HepG2 (cell line): ENCODE results near the gene SPIN1. TPM values are rescaled to one million over a fixed set of nuclear protein-coding genes. Genes with fewer than 3 reads are reported as not detected.
"Not testable (repeated sequence)": the region's sequence is repeated elsewhere in the genome, so short reads cannot be mapped to it uniquely, and the experiment has no call there.

Source experiments
- ATAC-seq: fragments of 200-7000 bp; cut with Tn5 transposase; 3 replicates; pipeline ENCODE4 v1.9.1; 2020; ENCODE audit warnings: mild to moderate bottlenecking, moderate library complexity
- BruUV-seq: library from RNA; stranded (reverse); fragments of 400-500 nt; replicated peaks from 2 replicates; lab custom pipeline; 2021; lab: Mats Ljungman, UMichigan
- CTCF ChIA-PET: fragments of 300-600 bp; formaldehyde crosslinking; extraction: SDS; loops from one replicate; lab custom pipeline; 2021; ENCODE audit warnings: low total read pairs, inconsistent platforms, low intra/inter-chr PET ratio; lab: Yijun Ruan, JAX
- POLR2A ChIA-PET: fragments of 350-600 bp; sonication (Branson Sonifier 250); formaldehyde crosslinking; loops from one replicate; lab custom pipeline; 2020; ENCODE audit warnings: antibody characterized with exemption, inconsistent platforms; lab: Yijun Ruan, JAX
- DNase-seq: peaks from one replicate; pipeline ENCODE4 v3.0.0-alpha.2; 2015; ENCODE audit warnings: low spot score
- FAIRE-seq: peaks from 3 replicates; lab custom pipeline; 2011; peaks lifted over from hg19 to GRCh38; lab: Jason Lieb, UNC
- H2AFZ ChIP-seq: one replicate; pipeline ENCODE4 v1.6.1; 2011; ENCODE audit warnings: low read length, inconsistent platforms
- H3K27ac ChIP-seq: fragments of 300-600 bp; 3 replicates; pipeline ENCODE4 v1.8.0; 2011; ENCODE audit warnings: mixed run types, mild to moderate bottlenecking, mixed read lengths, low read length, inconsistent platforms; ENCODE audit not compliant: insufficient read depth; ENCODE audit errors: extremely low read length
- H3K27me3 ChIP-seq, 2 experiments: fragments of 200-600 bp in 1 of 2; 2 replicates in 1 of 2; 3 replicates in 1 of 2; pipeline versions ENCODE4 v1.6.0 to v1.8.0; 2011; ENCODE audit warnings: low read length in 2 of 2, mild to moderate bottlenecking in 2 of 2, moderate library complexity in 2 of 2, inconsistent platforms in 1 of 2; ENCODE audit not compliant: insufficient read depth in 2 of 2, control insufficient read depth in 1 of 2
- H3K36me3 ChIP-seq, 2 experiments: fragments of 200-600 bp in 1 of 2; replicated peaks in 1 of 2; 2 replicates in 1 of 2; 3 replicates in 1 of 2; pipeline versions ENCODE4 v1.5.1 to v1.8.0; 2011; ENCODE audit warnings: low read length in 2 of 2, inconsistent platforms in 1 of 2; ENCODE audit not compliant: insufficient read depth in 2 of 2, control insufficient read depth in 1 of 2
- H3K4me1 ChIP-seq: 2 replicates; pipeline ENCODE4 v1.5.1; 2012; ENCODE audit warnings: low read length, inconsistent platforms; ENCODE audit not compliant: insufficient read depth
- H3K4me2 ChIP-seq: 2 replicates; pipeline ENCODE4 v1.6.0; 2011; ENCODE audit warnings: low read depth, low read length, inconsistent platforms
- H3K4me3 ChIP-seq, 3 experiments: fragments of 200-600 bp in 1 of 3; sonication (generic), shearing (Covaris generic) in 1 of 3; replicated peaks in 1 of 3; 2 replicates each; pipeline ENCODE4 v1.5.1; 2011 to 2016; ENCODE audit warnings: low read length in 3 of 3, inconsistent platforms in 2 of 3, low read depth in 2 of 3, mild to moderate bottlenecking in 2 of 3, control low read depth in 1 of 3, mixed read lengths in 1 of 3; ENCODE audit not compliant: insufficient read depth in 1 of 3
- H3K79me2 ChIP-seq: one replicate; pipeline ENCODE4 v1.6.1; 2011; ENCODE audit warnings: low read length, inconsistent platforms; ENCODE audit not compliant: insufficient read depth
- H3K9ac ChIP-seq: 2 replicates; pipeline ENCODE4 v1.6.0; 2011; ENCODE audit warnings: mild to moderate bottlenecking, low read depth, low read length, inconsistent platforms; ENCODE audit not compliant: insufficient read depth
- H3K9me3 ChIP-seq: 2 replicates; pipeline ENCODE4 v1.5.1; 2012; ENCODE audit warnings: mild to moderate bottlenecking, low read length
- H4K20me1 ChIP-seq: 2 replicates; pipeline ENCODE4 v1.6.0; 2011; ENCODE audit warnings: inconsistent platforms, mild to moderate bottlenecking, low read length, moderate library complexity; ENCODE audit not compliant: insufficient read depth
- ATF7-NPFF ChIP-seq: sonication (generic); formaldehyde crosslinking; IDR thresholded peaks from 2 replicates; pipeline ENCODE4 v1.8.1; 2023; ENCODE audit warnings: mild to moderate bottlenecking, low read depth, missing genetic modification reagents, moderate library complexity
- HNRNPK ChIP-seq: fragments of 200-400 bp; formaldehyde crosslinking; IDR thresholded peaks from 2 replicates; pipeline ENCODE4 v1.6.1; 2018; ENCODE audit warnings: low read length, low read depth, moderate library complexity, mild to moderate bottlenecking; ENCODE audit not compliant: poor library complexity, severe bottlenecking
- PHF20 ChIP-seq: sonication (generic); formaldehyde crosslinking; IDR thresholded peaks from 2 replicates; pipeline ENCODE4 v1.5.0; 2020; ENCODE audit warnings: mild to moderate bottlenecking, missing genetic modification reagents
- RBM22 ChIP-seq: fragments of 200-400 bp; formaldehyde crosslinking; optimal IDR thresholded peaks from 2 replicates; pipeline ENCODE3; 2017; ENCODE audit warnings: mild to moderate bottlenecking, low read length, moderate library complexity
- SNAI1 ChIP-seq: sonication (generic); formaldehyde crosslinking; IDR thresholded peaks from 2 replicates; pipeline ENCODE4 v1.5.0; 2020; ENCODE audit warnings: mild to moderate bottlenecking, missing genetic modification reagents, borderline replicate concordance
- THYN1 ChIP-seq: sonication (generic); formaldehyde crosslinking; IDR thresholded peaks from 2 replicates; pipeline ENCODE4 v1.8.1; 2023; ENCODE audit warnings: low read depth, mild to moderate bottlenecking, moderate library complexity, missing genetic modification reagents, borderline replicate concordance
- ZNF251 ChIP-seq: sonication (generic); formaldehyde crosslinking; IDR thresholded peaks from 2 replicates; pipeline ENCODE4 v1.9.0; 2021; ENCODE audit warnings: mild to moderate bottlenecking, missing genetic modification reagents
- ZNF263 ChIP-seq: sonication (generic); formaldehyde crosslinking; IDR thresholded peaks from 2 replicates; pipeline ENCODE4 v1.4.0; 2020; ENCODE audit warnings: missing genetic modification reagents
- ZNF572 ChIP-seq: sonication (generic); formaldehyde crosslinking; IDR thresholded peaks from 2 replicates; pipeline ENCODE4 v1.5.1; 2020; ENCODE audit warnings: mild to moderate bottlenecking, missing genetic modification reagents
- ZNF577 ChIP-seq: sonication (generic); formaldehyde crosslinking; IDR thresholded peaks from 2 replicates; pipeline ENCODE4 v1.4.0; 2020; ENCODE audit warnings: mild to moderate bottlenecking, low read depth, missing genetic modification reagents, borderline replicate concordance
- ZSCAN21 ChIP-seq: sonication (generic); formaldehyde crosslinking; IDR thresholded peaks from 2 replicates; pipeline ENCODE4 v1.8.0; 2022; ENCODE audit warnings: mild to moderate bottlenecking, missing genetic modification reagents, moderate library complexity, borderline replicate concordance
- WGBS: methylation state at CpG from one replicate; pipeline ENCODE4 v1.1.6; 2017; ENCODE audit warnings: low lambda C conversion rate; 5-methylcytosine and 5-hydroxymethylcytosine counted together
- in situ Hi-C: cut with HindIII; loops from 2 replicates; pipeline ENCODE4 v1.10.0; 2017; ENCODE audit warnings: low pct_unique_long_range_greater_than_20kb; ENCODE audit not compliant: extremely low pct_ligation_motif_present
- intact Hi-C: fragments of 100-400 bp; cut with micrococcal nuclease; formaldehyde crosslinking; loops from one replicate; pipeline ENCODE4 v1.10.0; 2022; ENCODE audit not compliant: unreplicated experiment
- polyA plus RNA-seq, 8 experiments: library from polyadenylated mRNA; depleted of rRNA in 3 of 8; stranded (reverse) in 7 of 8; unstranded in 1 of 8; fragments of >200 nt; fragmentation: Illumina TruSeq in 4 of 8; extraction: Trizol in 4 of 8; gene quantifications; 2 replicates each; pipeline versions ENCODE4 v1.2.1 to v1.2.3, GENCODE V29; 2011 to 2016; ENCODE audit warnings: low read depth in 4 of 8, missing spikeins in 1 of 8, mixed read lengths in 1 of 8; ENCODE audit not compliant: insufficient read depth in 1 of 8
- total RNA-seq, 5 experiments: library from RNA; depleted of rRNA; stranded (reverse); fragments of >200 nt; fragmentation: Illumina TruSeq; extraction: Trizol; gene quantifications; 2 replicates each; pipeline ENCODE4 v1.2.3, GENCODE V29; 2016; ENCODE audit warnings: low read depth in 1 of 5
- TF ChIP-seq, protein P1 (sequence below): sonication (generic); formaldehyde crosslinking; IDR thresholded peaks from 2 replicates; pipeline ENCODE4 v1.8.0; 2022; ENCODE audit warnings: low read depth, missing genetic modification reagents

Gene SPIN1
- total and polyA plus RNA-seq, 2 of the 13 experiments (the other 11 are each of a cell fraction or from before 2014, with no cell fraction given) = 20.0 to 24.3 TPM

- no peak for ATAC-seq
- Histone ChIP-seq H3K4me3 (no peak overlapping the region), H3K4me2 (no peak overlapping the region), H3K27me3 (no peaks in the 10 kb centered on the region; a peak in 2 of 5 replicates)
- intact Hi-C loops = no loop called here
- in situ Hi-C loops = no loop called here
- TF ChIP-seq ZNF572 (CRISPR knock-in tag) (no peak), RBM22 (no peak), PHF20 (CRISPR knock-in tag) (no peak), SNAI1 (CRISPR knock-in tag) (no peak), HNRNPK (no peak), ATF7-NPFF (CRISPR knock-in tag) (no peak), ZNF577 (CRISPR knock-in tag) (no peak), THYN1 (CRISPR knock-in tag) (no peak), ZSCAN21 (CRISPR knock-in tag) (no peak), ZNF263 (no peak), ZNF251 (CRISPR knock-in tag) (no peak)
- TF ChIP-seq, protein P1, sequence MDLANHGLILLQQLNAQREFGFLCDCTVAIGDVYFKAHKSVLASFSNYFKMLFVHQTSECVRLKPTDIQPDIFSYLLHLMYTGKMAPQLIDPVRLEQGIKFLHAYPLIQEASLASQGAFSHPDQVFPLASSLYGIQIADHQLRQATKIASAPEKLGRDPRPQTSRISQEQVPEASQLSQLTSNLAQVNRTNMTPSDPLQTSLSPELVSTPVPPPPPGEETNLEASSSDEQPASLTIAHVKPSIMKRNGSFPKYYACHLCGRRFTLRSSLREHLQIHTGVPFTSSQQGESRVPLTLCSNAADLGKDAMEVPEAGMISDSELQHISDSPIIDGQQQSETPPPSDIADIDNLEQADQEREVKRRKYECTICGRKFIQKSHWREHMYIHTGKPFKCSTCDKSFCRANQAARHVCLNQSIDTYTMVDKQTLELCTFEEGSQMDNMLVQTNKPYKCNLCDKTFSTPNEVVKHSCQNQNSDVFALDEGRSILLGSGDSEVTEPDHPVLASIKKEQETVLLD (CRISPR knock-in tag) = no peak
- TF ChIP-seq, all 625 proteins: peak for 0
- Histone ChIP-seq H3K27ac (no peak overlapping the region), H3K36me3 (no peaks in the 10 kb centered on the region), H2AFZ (no peak overlapping the region), H4K20me1 (no peaks in the 10 kb centered on the region), H3K9ac (no peak overlapping the region), H3K4me1 (peaks cover 12% of the 10 kb centered on the region), H3K79me2 (no peaks in the 10 kb centered on the region), H3K9me3 (no peaks in the 10 kb centered on the region)
- DNase-seq (no peak), FAIRE-seq (no peak)
- 48% methylated on average over 3 of the region's 3 CpGs for WGBS
- POLR2A ChIA-PET = no interaction called here
- CTCF ChIA-PET = no interaction called here
- no TSS peak for BruUV-seq
These were observed 5.1 kb upstream of the SPIN1 start for GRCh38 chr9:88383176-88383575.

- H3K27me3 ChIP-seq, POLR2A ChIA-PET, intact Hi-C loops, H4K20me1 ChIP-seq, in situ Hi-C loops, CTCF ChIA-PET, BruUV-seq, H3K4me2 ChIP-seq, DNase-seq, H3K4me3 ChIP-seq, H3K9me3 ChIP-seq, H2AFZ ChIP-seq, ATAC-seq, H3K9ac ChIP-seq, H3K27ac ChIP-seq, FAIRE-seq, H3K36me3 ChIP-seq: not testable (repeated sequence)
- Histone ChIP-seq H3K79me2 (peaks cover 21% of the 10 kb centered on the region), H3K4me1 (peaks cover 23% of the 10 kb centered on the region)
- 91% methylated on average over 4 of the region's 4 CpGs for WGBS
These were observed 2.1 kb upstream of the SPIN1 start for GRCh38 chr9:88386137-88386536.
